A673 (cell line): Measurements from ENCODE around the gene NACC2. TPM values are rescaled to one million over a fixed set of nuclear protein-coding genes. Genes with fewer than 3 reads are reported as not detected.

Experiments used
- BruUV-seq: library from RNA; stranded (reverse); fragments of 400-500 nt; replicated peaks from 2 replicates; lab custom pipeline; 2021; lab: Mats Ljungman, UMichigan
- CTCF ChIA-PET: fragments of 300-600 bp; sonication (Branson Sonifier 250); formaldehyde crosslinking; loops from one replicate; lab custom pipeline; 2022; ENCODE audit warnings: antibody characterized with exemption; lab: Charles Lee
- POLR2A ChIA-PET: fragments of 300-600 bp; sonication (Branson Sonifier 250); formaldehyde crosslinking; loops from one replicate; lab custom pipeline; 2022; ENCODE audit warnings: antibody characterized with exemption; ENCODE audit not compliant: low non-redundant PET; lab: Charles Lee
- DNase-seq: peaks from one replicate; pipeline ENCODE4 v3.0.0-alpha.2; 2015; ENCODE audit warnings: low spot score
- H3K27ac ChIP-seq: fragments of 200-600 bp; sonication (generic); 2 replicates; pipeline ENCODE4 v1.5.1; 2016; ENCODE audit warnings: mixed run types, low read depth, mild to moderate bottlenecking, mixed read lengths, antibody characterized with exemption, low read length; ENCODE audit not compliant: poor library complexity, severe bottlenecking
- H3K27me3 ChIP-seq: fragments of 200-600 bp; sonication (generic); replicated peaks from 2 replicates; pipeline ENCODE4 v1.6.1; 2017; ENCODE audit warnings: mixed run types, low read depth, mild to moderate bottlenecking, mixed read lengths, antibody characterized with exemption, low read length; ENCODE audit not compliant: insufficient read depth, poor library complexity
- H3K36me3 ChIP-seq: fragments of 200-600 bp; sonication (generic); 2 replicates; pipeline ENCODE4 v1.6.1; 2016; ENCODE audit warnings: mixed run types, mild to moderate bottlenecking, mixed read lengths, antibody characterized with exemption, low read length; ENCODE audit not compliant: insufficient read depth, poor library complexity, severe bottlenecking
- H3K4me1 ChIP-seq: fragments of 200-600 bp; sonication (generic); 2 replicates; pipeline ENCODE4 v1.6.1; 2017; ENCODE audit warnings: mixed run types, mild to moderate bottlenecking, mixed read lengths, antibody characterized with exemption, low read length; ENCODE audit not compliant: insufficient read depth, poor library complexity, severe bottlenecking
- H3K4me3 ChIP-seq: fragments of 200-600 bp; sonication (generic); 2 replicates; pipeline ENCODE4 v1.5.1; 2016; ENCODE audit warnings: low read depth, mixed run types, mild to moderate bottlenecking, mixed read lengths, low read length; ENCODE audit not compliant: poor library complexity, severe bottlenecking
- H3K9me3 ChIP-seq: fragments of 200-600 bp; sonication (generic); 2 replicates; pipeline ENCODE4 v1.6.1; 2016; ENCODE audit warnings: mixed run types, low read depth, mild to moderate bottlenecking, mixed read lengths, antibody characterized with exemption, low read length; ENCODE audit not compliant: poor library complexity, severe bottlenecking
- CTCF ChIP-seq: fragments of 300-800, 200-600 bp; sonication (generic); conservative IDR thresholded peaks from 2 replicates; pipeline ENCODE4 v1.5.1; 2017; ENCODE audit warnings: low read depth, mild to moderate bottlenecking, antibody characterized with exemption, low read length, moderate library complexity, mixed read lengths
- EZH2 ChIP-seq: fragments of 200-600 bp; sonication (generic); IDR thresholded peaks from 2 replicates; pipeline ENCODE4 v1.6.1; 2017; ENCODE audit warnings: borderline replicate concordance, low read depth, mild to moderate bottlenecking, mixed read lengths, antibody characterized with exemption, low read length; ENCODE audit not compliant: poor library complexity, severe bottlenecking
- intact Hi-C: fragments of 100-400 bp; cut with micrococcal nuclease; formaldehyde crosslinking; loops from one replicate; pipeline ENCODE4 v1.10.0; 2022; ENCODE audit not compliant: unreplicated experiment
- total RNA-seq: library from RNA; stranded (reverse); gene quantifications from 2 replicates; pipeline ENCODE4 v1.2.3, GENCODE V29; 2021

Gene NACC2
- total RNA-seq, 1 experiment from 2014 or later = 19.5 TPM

DNA sequence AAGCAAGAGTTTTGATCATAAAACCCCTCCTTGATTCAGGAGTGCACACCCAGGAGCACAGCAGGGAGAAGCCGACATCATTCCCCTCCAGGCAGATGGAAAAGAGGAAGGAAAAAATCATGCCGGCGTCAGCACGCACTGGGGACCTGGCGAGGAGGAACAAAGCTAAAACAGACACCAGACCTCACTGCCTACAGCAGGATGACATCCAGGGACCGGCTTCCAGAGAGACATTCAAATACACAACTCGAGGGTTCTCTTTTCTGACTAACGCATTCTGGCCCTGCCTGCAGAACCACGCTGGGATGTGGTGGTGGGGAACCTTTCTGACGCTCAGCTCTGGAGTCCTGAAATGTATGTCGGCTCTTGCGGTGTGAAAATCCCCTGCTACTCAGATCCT lies 136.6 kb downstream of the NACC2 start:
- H3K4me3 ChIP-seq = no peak overlapping the region
- no TSS peak for BruUV-seq
- POLR2A ChIA-PET = no interaction called here
- peaks cover 19% of the 10 kb centered on the region for H3K4me1 ChIP-seq
- intact Hi-C loops = no loop called here
- TF ChIP-seq CTCF (no peak), EZH2 (no peak)
- H3K27me3 ChIP-seq = no peaks in the 10 kb centered on the region
- H3K36me3 ChIP-seq = peaks cover 9% of the 10 kb centered on the region
- H3K9me3 ChIP-seq = no peaks in the 10 kb centered on the region
- H3K27ac ChIP-seq = no peak overlapping the region
- CTCF ChIA-PET = no interaction called here
- DNase-seq = no peak

- no peaks in the 10 kb centered on the region for H3K27me3 ChIP-seq
- no peak for DNase-seq
- H3K9me3 ChIP-seq = no peaks in the 10 kb centered on the region
- H3K4me3 ChIP-seq = no peak overlapping the region
- ChIA-PET CTCF (no interaction called here), POLR2A (no interaction called here)
- peaks cover 15% of the 10 kb centered on the region for H3K36me3 ChIP-seq
- H3K4me1 ChIP-seq = peaks cover 19% of the 10 kb centered on the region
- intact Hi-C loops = no loop called here
- no peak overlapping the region for H3K27ac ChIP-seq
- TF ChIP-seq EZH2 = no peak
- no peak for TF ChIP-seq CTCF
- no TSS peak for BruUV-seq
These were observed 137.7 kb downstream of the NACC2 start for GRCh38 chr9:135957431-135957830.

GRCh38 chr9:135956802-135957174 lies 138.3 kb downstream of the NACC2 start:
- H3K4me3 ChIP-seq = no peak overlapping the region
- TF ChIP-seq EZH2 = no peak
- TF ChIP-seq CTCF = no peak
- intact Hi-C loops = no loop called here
- no peaks in the 10 kb centered on the region for H3K9me3 ChIP-seq
- DNase-seq = no peak
- POLR2A ChIA-PET = no interaction called here
- peaks cover 12% of the 10 kb centered on the region for H3K4me1 ChIP-seq
- CTCF ChIA-PET = no interaction called here
- no peaks in the 10 kb centered on the region for H3K27me3 ChIP-seq
- no TSS peak for BruUV-seq
- no peak overlapping the region for H3K27ac ChIP-seq
- H3K36me3 ChIP-seq = peaks cover 22% of the 10 kb centered on the region

Other genes starting within 250 kb of the NACC2 start
- 51.0 and 52.3 TPM in 2 replicates for gene CAMSAP1, start 187.7 kb downstream of the NACC2 start, total RNA-seq
- 58.2 and 63.8 TPM in 2 replicates for gene UBAC1, start 133.9 kb downstream of the NACC2 start, total RNA-seq
- gene TMEM250, start 23.6 kb upstream of the NACC2 start, total RNA-seq = 44.7 and 48.4 TPM in 2 replicates
- gene LHX3, start 109.8 kb upstream of the NACC2 start, total RNA-seq = 0.11 TPM in 1 of 2 replicates, not detected in the other
- gene QSOX2, start 150.5 kb upstream of the NACC2 start, total RNA-seq = 38.0 and 43.7 TPM in 2 replicates
- not detected in 2 replicates for gene CCDC187, start 208.8 kb upstream of the NACC2 start, total RNA-seq
- gene GPSM1, start 232.2 kb upstream of the NACC2 start, total RNA-seq = 36.4 and 48.5 TPM in 2 replicates